Endothelial cell of umbilical vein (primary cell): ENCODE measurements around the gene NKRF. TPM values are rescaled to one million over a fixed set of nuclear protein-coding genes. Genes with fewer than 3 reads are reported as not detected.
A peak's percentile ranks its signal among the peaks of the same experiment; 100 is the strongest.

ENCODE experiments used
- BruUV-seq: library from RNA; stranded (reverse); fragments of 400-500 nt; replicated peaks from 2 replicates; lab custom pipeline; 2021; lab: Mats Ljungman, UMichigan
- CTCF ChIA-PET: fragments of 300-600, 350-600 bp; sonication (Branson Sonifier 250); formaldehyde crosslinking; loops from one replicate; lab custom pipeline; 2021; ENCODE audit warnings: antibody characterized with exemption, inconsistent platforms; lab: Charles Lee
- POLR2A ChIA-PET: fragments of 300-600, 350-600 bp; sonication (Branson Sonifier 250); formaldehyde crosslinking; loops from one replicate; lab custom pipeline; 2021; ENCODE audit warnings: antibody characterized with exemption, inconsistent platforms; lab: Charles Lee
- DNase-seq: peaks from one replicate; pipeline ENCODE4 v3.0.0-alpha.2; 2011; ENCODE audit warnings: low read depth, low spot score
- FAIRE-seq: peaks from 2 replicates; lab custom pipeline; 2011; peaks lifted over from hg19 to GRCh38; lab: Jason Lieb, UNC
- H2AFZ ChIP-seq: 2 replicates; pipeline ENCODE4 v1.6.0; 2012; ENCODE audit warnings: low read depth, low read length, control low read depth, inconsistent platforms
- H3K27ac ChIP-seq: 2 replicates; pipeline ENCODE4 v1.5.1; 2011; ENCODE audit warnings: low read depth, mild to moderate bottlenecking, control low read depth, low read length, moderate library complexity; ENCODE audit not compliant: insufficient read depth
- H3K27me3 ChIP-seq, 2 experiments: 2 replicates each; pipeline versions ENCODE4 v1.6.0 to v1.6.1; 2011; ENCODE audit warnings: low read length in 2 of 2, mixed read lengths in 1 of 2; ENCODE audit not compliant: control insufficient read depth in 2 of 2, insufficient read depth in 2 of 2
- H3K36me3 ChIP-seq, 2 experiments: 2 replicates in 1 of 2; 3 replicates in 1 of 2; pipeline ENCODE4 v1.5.1; 2011; ENCODE audit warnings: low read length in 2 of 2, mild to moderate bottlenecking in 1 of 2, moderate library complexity in 1 of 2; ENCODE audit not compliant: control insufficient read depth in 2 of 2, insufficient read depth in 2 of 2; ENCODE audit errors: extremely low read depth in 1 of 2
- H3K4me1 ChIP-seq: 3 replicates; pipeline ENCODE4 v1.5.1; 2011; ENCODE audit warnings: mild to moderate bottlenecking, low read length; ENCODE audit not compliant: control insufficient read depth, insufficient read depth; ENCODE audit errors: extremely low read depth
- H3K4me2 ChIP-seq: 2 replicates; pipeline ENCODE4 v1.6.1; 2011; ENCODE audit warnings: low read length, control low read depth, mixed read lengths; ENCODE audit not compliant: insufficient read depth
- H3K4me3 ChIP-seq, 3 experiments: fragments of 200-600 bp in 1 of 3; sonication (generic), shearing (Covaris generic) in 1 of 3; replicated peaks in 1 of 3; 2 replicates each; pipeline ENCODE4 v1.5.1; 2011 to 2016; ENCODE audit warnings: control low read depth in 3 of 3, low read length in 3 of 3, mild to moderate bottlenecking in 2 of 3, inconsistent platforms in 1 of 3, low read depth in 1 of 3, moderate library complexity in 1 of 3; ENCODE audit not compliant: insufficient read depth in 1 of 3
- H3K79me2 ChIP-seq: 2 replicates; pipeline ENCODE4 v1.6.0; 2012; ENCODE audit warnings: low read length, inconsistent platforms; ENCODE audit not compliant: control insufficient read depth, insufficient read depth
- H3K9ac ChIP-seq: replicated peaks from 2 replicates; pipeline ENCODE3; 2011; ENCODE audit warnings: low read length, control low read depth; ENCODE audit not compliant: insufficient read depth; ENCODE audit errors: extremely low read depth
- H3K9me1 ChIP-seq: replicated peaks from 3 replicates; pipeline ENCODE4 v1.6.0; 2011; ENCODE audit warnings: mild to moderate bottlenecking, low read length; ENCODE audit not compliant: control insufficient read depth, insufficient read depth; ENCODE audit errors: extremely low read depth
- H3K9me3 ChIP-seq: replicated peaks from 2 replicates; pipeline ENCODE4 v1.5.1; 2012; ENCODE audit warnings: low read length, inconsistent platforms; ENCODE audit not compliant: control insufficient read depth, insufficient read depth
- H4K20me1 ChIP-seq: replicated peaks from 2 replicates; pipeline ENCODE3; 2011; ENCODE audit warnings: mild to moderate bottlenecking, low read length; ENCODE audit not compliant: control insufficient read depth, insufficient read depth; ENCODE audit errors: extremely low read depth
- JUN ChIP-seq: IDR thresholded peaks from 2 replicates; pipeline ENCODE4 v1.6.1; 2011; ENCODE audit warnings: borderline replicate concordance, low read depth; ENCODE audit not compliant: insufficient read length, insufficient read depth
- POLR2A ChIP-seq: IDR thresholded peaks from 2 replicates; pipeline ENCODE4 v1.6.1; 2012; ENCODE audit warnings: low read depth, mild to moderate bottlenecking, control low read depth, low read length
- dilution Hi-C: fragments of 300-500 bp; cut with MboI; formaldehyde crosslinking; loops from one replicate; pipeline ENCODE4 v1.15.0; 2019; ENCODE audit warnings: low sequenced_read_pairs; ENCODE audit not compliant: extremely low pct_ligation_motif_present
- intact Hi-C: fragments of 100-400 bp; cut with micrococcal nuclease; formaldehyde crosslinking; loops from one replicate; pipeline ENCODE4 v1.10.0; 2022
- polyA plus RNA-seq, 4 experiments: library from polyadenylated mRNA; depleted of rRNA in 3 of 4; stranded (reverse) in 3 of 4; unstranded in 1 of 4; fragments of >200 nt; gene quantifications; 2 replicates each; pipeline versions ENCODE4 v1.2.1 to v1.2.3, GENCODE V29; 2011 to 2012; ENCODE audit warnings: missing spikeins in 1 of 4
- total RNA-seq: library from RNA; stranded (reverse); gene quantifications from 2 replicates; pipeline ENCODE4 v1.2.3, GENCODE V29; 2021
- TF ChIP-seq, protein P1 (sequence below): IDR thresholded peaks from 2 replicates; pipeline ENCODE4 v1.6.1; 2011; ENCODE audit not compliant: insufficient read depth, insufficient read length
- TF ChIP-seq, protein P2 (sequence below), 2 donors: IDR thresholded peaks; 1 replicate in 1 of 2; 2 replicates in 1 of 2; pipeline ENCODE4 v1.5.1; 2011; ENCODE audit warnings: low read length in 2 of 2, mild to moderate bottlenecking in 2 of 2, moderate library complexity in 2 of 2, control low read depth in 1 of 2, inconsistent platforms in 1 of 2, low read depth in 1 of 2; ENCODE audit not compliant: insufficient read depth in 1 of 2; ENCODE audit errors: extremely low read depth in 1 of 2

NKRF gene
- total and polyA plus RNA-seq, 2 donors (not counting 3 experiments of a cell fraction or from before 2014, with no cell fraction given): 2.8 to 12.0 TPM

DNA sequence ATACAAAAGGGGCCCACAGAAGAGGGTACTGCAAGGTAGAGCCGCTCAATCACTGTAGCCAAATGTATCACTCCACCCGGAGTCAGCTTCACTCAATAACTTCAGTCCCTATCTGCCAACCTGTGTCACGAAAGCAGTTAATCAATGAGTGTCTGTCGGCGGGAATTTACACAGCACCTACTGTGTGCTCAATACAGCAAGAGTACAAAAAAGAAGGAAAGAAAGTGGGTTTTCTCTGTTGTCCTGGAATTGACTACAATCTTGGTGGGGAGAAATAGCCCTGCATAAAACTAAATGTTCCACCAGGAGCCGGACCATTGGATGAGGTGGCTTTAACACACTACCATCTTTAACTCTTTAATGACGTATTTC, 780 bp upstream of the NKRF start:
- Histone ChIP-seq H3K9ac (peak overlapping the region; percentile 72), H3K9me1 (no peaks in the 10 kb centered on the region), H3K4me2 (peak overlapping the region; percentile 90), H3K79me2 (peaks cover 37% of the 10 kb centered on the region), H3K27ac (peak overlapping the region; percentile 63), H3K9me3 (no peaks in the 10 kb centered on the region), H2AFZ (peak overlapping the region; percentile 32), H3K4me1 (peaks cover 2% of the 10 kb centered on the region), H3K27me3 (peaks cover 0 to 3% of the 10 kb centered on the region in 2 experiments), H3K4me3 (peak overlapping the region; percentile 15 to 63 (median 54)), H4K20me1 (no peaks in the 10 kb centered on the region), H3K36me3 (no peaks in the 10 kb centered on the region)
- CTCF ChIA-PET: interaction anchor here (0.9 to 4.1 kb wide), 2 partner anchors 90 to 123 kb away, joined by 6 to 27 read pairs; no protein-coding TSS in a partner anchor
- DNase-seq (no peak), FAIRE-seq (no peak)
- POLR2A ChIA-PET: no interaction called here
- intact Hi-C loops: loop anchor here (2.0 kb wide), 1 partner anchor 32 kb away; the partner anchor contains the start of gene UBE2A
- dilution Hi-C loops: no loop called here
- BruUV-seq: no TSS peak
- TF ChIP-seq, protein P1, sequence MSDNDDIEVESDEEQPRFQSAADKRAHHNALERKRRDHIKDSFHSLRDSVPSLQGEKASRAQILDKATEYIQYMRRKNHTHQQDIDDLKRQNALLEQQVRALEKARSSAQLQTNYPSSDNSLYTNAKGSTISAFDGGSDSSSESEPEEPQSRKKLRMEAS: no peak
- TF ChIP-seq JUN: no peak
- TF ChIP-seq POLR2A: no peak
- TF ChIP-seq, protein P2, sequence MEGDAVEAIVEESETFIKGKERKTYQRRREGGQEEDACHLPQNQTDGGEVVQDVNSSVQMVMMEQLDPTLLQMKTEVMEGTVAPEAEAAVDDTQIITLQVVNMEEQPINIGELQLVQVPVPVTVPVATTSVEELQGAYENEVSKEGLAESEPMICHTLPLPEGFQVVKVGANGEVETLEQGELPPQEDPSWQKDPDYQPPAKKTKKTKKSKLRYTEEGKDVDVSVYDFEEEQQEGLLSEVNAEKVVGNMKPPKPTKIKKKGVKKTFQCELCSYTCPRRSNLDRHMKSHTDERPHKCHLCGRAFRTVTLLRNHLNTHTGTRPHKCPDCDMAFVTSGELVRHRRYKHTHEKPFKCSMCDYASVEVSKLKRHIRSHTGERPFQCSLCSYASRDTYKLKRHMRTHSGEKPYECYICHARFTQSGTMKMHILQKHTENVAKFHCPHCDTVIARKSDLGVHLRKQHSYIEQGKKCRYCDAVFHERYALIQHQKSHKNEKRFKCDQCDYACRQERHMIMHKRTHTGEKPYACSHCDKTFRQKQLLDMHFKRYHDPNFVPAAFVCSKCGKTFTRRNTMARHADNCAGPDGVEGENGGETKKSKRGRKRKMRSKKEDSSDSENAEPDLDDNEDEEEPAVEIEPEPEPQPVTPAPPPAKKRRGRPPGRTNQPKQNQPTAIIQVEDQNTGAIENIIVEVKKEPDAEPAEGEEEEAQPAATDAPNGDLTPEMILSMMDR (IDR thresholded peaks at IDR 0.05; ENCODE audit: extremely low read depth in 1 of 2, insufficient read depth in 1 of 2, low read depth in 1 of 2, low read length in 2 of 2): no peak
